AG09309 (cell line): ENCODE data around the gene GPR155.

Experiments
- DNase-seq: peaks from one replicate; pipeline ENCODE4 v3.0.0-alpha.2; 2010; ENCODE audit warnings: low read depth
- H3K4me3 ChIP-seq: 2 replicates; pipeline ENCODE4 v1.5.1; 2011; ENCODE audit warnings: mild to moderate bottlenecking, low read depth, low read length, moderate library complexity; ENCODE audit not compliant: control insufficient read depth
- TF ChIP-seq, protein P1 (sequence below): IDR thresholded peaks from 2 replicates; pipeline ENCODE4 v1.5.1; 2011; ENCODE audit warnings: mild to moderate bottlenecking, low read depth, low read length, inconsistent platforms; ENCODE audit not compliant: insufficient read depth, control insufficient read depth; ENCODE audit errors: missing control alignments

The GPR155 gene

DNA sequence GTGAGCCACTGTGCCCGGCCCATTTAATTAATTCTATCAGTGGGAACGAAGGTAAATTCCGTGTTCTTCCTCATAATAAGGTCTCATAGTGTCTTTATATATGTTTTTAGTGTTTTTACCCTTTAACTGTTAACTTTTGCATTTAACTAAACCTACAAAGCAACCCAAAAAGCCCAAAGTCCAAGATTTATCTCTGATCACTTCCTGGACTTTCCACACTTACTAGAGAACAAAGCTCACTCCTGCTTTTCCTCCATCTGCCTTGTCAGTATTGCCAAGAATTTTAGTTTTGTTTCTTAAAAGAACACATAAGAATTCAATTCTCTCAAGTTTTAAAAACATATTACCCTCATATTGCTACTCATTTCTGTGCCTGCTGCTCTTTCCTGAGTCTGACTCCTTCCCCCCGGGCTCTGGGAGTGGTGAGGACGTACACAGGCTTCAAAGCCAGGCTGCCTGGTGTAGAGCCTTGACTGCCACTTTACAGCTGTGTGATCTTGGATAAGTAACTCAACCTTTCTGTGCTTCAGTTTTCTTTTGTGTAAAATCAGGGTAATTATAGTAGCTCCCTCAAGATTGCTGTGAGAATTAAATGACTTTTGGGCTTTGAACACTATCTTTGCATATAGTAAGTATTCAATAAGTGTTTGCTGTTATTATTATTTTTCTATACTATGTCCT lies 24.9 kb upstream of the GPR155 start:
- no peak overlapping the region for H3K4me3 ChIP-seq
- TF ChIP-seq, protein P1, sequence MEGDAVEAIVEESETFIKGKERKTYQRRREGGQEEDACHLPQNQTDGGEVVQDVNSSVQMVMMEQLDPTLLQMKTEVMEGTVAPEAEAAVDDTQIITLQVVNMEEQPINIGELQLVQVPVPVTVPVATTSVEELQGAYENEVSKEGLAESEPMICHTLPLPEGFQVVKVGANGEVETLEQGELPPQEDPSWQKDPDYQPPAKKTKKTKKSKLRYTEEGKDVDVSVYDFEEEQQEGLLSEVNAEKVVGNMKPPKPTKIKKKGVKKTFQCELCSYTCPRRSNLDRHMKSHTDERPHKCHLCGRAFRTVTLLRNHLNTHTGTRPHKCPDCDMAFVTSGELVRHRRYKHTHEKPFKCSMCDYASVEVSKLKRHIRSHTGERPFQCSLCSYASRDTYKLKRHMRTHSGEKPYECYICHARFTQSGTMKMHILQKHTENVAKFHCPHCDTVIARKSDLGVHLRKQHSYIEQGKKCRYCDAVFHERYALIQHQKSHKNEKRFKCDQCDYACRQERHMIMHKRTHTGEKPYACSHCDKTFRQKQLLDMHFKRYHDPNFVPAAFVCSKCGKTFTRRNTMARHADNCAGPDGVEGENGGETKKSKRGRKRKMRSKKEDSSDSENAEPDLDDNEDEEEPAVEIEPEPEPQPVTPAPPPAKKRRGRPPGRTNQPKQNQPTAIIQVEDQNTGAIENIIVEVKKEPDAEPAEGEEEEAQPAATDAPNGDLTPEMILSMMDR: no peak
- no peak for DNase-seq

DNA sequence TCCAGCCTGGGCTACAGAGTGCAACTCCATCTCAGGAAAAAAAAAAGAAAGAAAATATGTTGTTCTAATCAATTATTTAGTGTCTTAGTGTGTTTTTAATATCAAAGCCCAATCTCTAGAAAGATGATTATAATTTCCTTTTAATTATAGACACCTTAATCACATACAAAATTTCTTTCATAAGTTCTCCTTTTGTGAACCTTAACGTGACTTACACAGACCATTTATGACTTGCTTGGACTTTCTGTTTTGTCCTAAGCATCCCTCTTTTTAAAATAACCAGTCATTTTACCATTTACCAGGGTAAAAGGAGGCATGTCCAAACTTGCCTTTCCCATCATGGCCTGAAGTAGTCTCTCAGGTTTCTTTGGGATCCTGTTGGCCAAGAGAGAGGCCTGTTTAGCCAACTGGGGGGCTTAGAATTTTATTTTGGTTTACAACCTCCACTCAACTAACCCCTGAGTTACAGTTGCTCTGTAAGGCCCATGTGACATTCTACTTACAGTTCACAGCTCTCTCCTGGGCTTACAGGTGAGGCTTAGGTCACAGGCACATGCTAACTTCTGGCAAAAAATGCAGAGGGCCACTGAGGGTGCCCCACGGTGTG lies 23.9 kb upstream of the GPR155 start:
- DNase-seq: no peak
- TF ChIP-seq, protein P1: no peak
- no peak overlapping the region for H3K4me3 ChIP-seq

DNA sequence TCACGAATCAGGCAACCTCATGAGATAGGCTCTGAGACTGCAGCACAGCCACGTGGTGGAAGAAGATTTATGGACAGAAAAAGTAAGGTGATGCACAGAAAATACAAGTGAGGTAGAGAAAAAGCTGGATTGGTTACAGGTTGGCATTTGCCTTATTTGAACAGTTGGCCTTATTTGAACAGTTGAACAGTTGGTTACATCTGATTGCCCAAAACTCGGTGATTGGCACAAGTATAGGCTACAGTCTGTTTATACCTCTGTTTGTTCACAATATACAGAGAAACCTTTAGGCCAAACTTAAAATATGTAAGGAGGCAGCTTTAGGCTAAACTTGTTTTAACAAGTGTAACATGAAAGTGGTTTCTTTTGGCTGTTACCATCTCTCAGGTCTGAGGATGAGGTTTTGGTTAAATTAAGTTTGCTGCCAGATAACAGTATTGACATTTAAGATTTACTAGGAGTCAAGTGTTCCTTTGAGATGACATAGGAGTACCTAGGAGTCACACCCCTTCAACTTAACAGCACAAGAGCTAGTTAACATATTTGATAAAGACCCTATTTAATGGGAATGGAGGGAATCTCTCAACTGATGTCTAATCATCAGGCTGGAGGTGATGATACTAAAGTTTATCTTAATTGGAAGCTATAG lies 16.5 kb upstream of the GPR155 start:
- H3K4me3 ChIP-seq: no peak overlapping the region
- DNase-seq: no peak
- TF ChIP-seq, protein P1: no peak

DNA sequence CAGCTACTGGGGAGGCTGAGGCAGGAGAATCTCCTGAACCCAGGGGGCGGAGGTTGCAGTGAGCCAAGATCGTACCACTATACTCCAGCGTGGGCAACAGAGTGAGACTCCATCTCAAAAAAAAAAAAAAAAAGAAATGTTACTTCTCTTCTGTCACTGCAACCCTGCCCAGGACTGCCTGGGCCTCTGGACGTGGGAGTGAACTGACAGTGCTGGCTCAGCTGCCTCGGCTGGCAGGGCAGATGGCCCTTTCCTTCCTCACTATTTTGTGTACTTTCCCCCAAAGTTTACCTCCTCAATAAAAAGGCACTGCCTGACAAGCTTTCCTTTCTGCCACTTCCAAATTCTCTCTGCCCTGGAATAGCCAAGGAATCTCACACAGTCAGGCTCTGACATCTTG lies 12.5 kb upstream of the GPR155 start:
- TF ChIP-seq, protein P1: no peak
- no peak for DNase-seq
- no peak overlapping the region for H3K4me3 ChIP-seq

DNA sequence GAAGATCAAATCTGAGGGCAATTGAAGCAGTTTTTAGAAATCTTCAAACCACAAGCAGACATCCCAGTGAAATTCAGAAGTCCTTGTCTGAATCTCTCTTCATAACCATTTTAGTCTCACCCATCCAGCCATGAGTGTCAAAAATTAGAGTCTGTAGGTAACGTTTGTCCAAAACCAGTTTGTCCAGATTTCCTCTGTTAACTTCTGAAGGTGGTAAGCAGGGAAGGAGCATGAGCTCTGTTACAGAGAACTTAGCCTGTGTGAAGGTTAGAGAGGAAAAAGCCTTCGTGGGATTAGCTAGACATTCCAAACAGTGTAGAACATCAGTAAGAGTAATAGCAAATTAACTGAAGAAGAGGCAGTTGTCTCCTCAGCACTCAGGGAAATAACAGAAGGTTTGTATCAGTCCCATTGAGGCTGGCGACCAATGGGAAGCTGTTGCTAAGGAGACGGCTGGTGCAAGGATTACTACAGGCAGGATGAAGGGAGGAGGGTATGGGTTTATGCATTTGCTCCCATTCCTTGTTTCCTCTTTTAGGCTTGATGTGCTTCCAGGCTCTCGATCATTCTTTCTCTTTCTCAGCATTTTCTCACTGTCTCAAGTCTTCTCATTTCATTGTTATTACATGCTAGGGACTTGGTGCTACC lies 8.7 kb upstream of the GPR155 start:
- no peak overlapping the region for H3K4me3 ChIP-seq
- TF ChIP-seq, protein P1: no peak
- DNase-seq: no peak

DNA sequence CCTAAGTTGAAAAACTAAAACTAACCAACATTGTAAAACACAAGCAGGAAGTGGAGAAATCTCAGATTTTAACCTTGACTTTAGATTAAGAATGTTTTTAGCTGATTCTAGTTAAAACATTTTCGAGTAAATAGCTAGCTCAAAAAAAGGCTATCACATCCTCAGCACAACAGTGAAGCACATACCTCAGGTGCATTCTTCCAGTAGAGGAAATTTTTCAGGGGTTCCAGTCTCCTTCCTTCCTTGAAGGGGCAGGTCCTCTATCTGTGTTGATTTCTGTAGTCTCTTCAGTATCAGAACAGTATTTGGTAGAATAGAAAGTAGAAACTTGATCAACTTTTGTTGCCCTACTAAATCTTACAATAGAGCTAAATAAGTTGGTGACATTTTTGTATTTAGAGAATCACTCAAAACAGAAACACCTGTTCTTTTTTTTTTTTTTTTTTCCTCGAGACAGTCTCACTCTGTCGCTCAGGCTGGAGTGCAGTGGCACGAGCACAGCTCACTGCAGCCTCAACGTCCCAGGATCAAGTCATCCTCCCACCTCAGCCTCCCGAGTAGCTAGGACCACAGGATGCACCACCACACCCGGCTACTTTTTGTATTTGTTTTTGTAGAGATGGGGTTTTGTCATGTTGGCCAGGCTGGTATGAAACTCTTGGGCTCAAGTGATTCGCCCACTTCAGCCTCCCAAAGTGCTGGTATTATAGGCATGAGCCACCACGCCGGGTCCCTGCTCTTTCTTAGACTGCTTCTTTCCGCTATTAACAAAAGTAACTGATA lies 6.9 kb upstream of the GPR155 start:
- no peak overlapping the region for H3K4me3 ChIP-seq

More for the DNA sequence above, 6.9 kb upstream of the GPR155 start:
- TF ChIP-seq, protein P1: no peak
- DNase-seq: no peak
